NOMO-1 treated with dmso at 0.1 percent for 144 hours (cell line): Measurements from ENCODE around the gene TFDP1.

Experiments used
- DNase-seq: peaks from one replicate; lab custom pipeline; 2025; ENCODE audit not compliant: unreplicated experiment; lab: John Stamatoyannopoulos, UW

Gene TFDP1

GRCh38 chr13:113564331-113565023 lies 20.1 kb upstream of the TFDP1 start:
- no peak for DNase-seq

DNA sequence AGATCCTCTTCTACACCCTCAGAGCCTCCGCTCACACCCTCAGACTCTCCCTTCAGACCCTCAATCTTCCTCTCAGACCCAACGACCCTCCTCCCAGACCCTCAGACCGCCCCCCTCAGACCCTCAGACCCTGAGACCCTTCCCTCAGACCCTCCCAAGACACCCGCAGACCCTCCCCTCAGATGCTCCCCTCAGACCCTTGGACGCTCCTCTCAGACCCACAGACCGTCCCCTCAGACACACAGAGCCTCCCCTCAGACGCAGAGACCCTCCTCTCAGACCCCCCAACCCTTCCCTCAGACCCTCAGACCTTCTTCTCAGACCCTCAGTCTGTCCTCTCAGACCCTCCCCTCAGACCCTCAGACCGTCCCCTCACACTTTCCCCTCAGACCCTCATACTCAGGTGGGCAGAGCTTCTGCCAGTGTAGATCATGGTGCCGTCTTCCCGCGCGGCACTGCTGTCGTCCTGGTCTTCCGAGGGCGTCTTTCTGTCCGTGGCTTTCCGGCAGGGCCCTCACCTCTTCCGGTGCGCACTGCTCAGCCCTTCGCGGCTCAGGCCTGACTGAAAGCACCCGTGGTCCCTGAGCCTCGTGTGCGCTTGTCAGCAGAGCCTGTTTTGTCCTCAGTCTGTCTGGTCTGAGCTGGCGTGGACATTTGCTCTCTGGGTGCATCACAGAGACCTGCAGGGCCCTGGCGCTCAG lies 18.9 kb upstream of the TFDP1 start:
- DNase-seq: no peak

- DNase-seq: no peak
Observed at GRCh38 chr13:113566227-113566561, 18.4 kb upstream of the TFDP1 start.

DNA sequence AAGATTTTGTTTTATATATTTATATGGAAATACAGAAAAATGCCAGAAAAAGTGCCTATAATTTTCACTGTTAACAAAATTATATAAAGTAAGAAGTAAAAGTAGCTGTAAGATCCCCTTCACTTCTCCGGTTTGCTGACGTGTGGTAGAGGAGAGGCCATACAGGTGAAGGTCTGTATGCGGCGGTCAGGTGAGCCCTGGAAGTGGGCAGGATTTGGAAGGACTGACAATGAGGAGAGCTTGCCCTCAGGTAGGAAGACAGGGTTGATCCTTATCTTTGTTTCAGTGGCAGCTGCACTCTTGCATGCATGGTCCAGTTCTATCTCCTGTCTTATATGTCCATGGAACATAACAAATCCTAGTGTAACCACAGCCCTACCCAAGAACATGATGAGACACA lies 16.9 kb upstream of the TFDP1 start:
- no peak for DNase-seq

GRCh38 chr13:113573065-113573464 lies 11.5 kb upstream of the TFDP1 start:
- DNase-seq: no peak

- no peak for DNase-seq
Observed at GRCh38 chr13:113576597-113576996, 8.0 kb upstream of the TFDP1 start.

DNA sequence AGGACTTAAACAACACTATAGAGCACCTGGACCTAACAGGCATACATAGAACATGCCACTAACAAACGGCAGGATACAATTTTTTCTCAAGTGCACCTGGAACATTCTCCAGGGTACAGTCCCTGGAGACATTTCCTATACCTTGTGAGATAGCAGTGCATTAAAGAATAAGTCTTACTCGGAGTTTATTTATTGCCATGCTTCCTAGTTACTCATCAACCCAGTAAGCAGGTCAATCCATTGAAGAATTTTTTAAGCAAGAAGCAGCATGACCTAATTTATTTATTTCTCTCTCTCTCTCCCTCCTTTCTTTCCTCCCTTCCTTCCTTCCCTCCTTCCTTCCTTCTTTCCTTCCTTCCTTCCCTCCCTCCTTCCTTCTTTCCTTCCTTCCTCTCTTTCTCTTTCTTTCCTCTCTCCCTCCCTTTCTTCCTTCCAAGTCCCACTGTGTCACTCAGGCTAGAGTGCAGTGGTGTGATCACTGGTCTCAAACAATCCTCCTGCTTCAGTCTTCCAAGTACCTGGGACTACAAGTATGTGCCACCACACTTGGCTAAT lies 6.6 kb upstream of the TFDP1 start:
- no peak for DNase-seq

DNA sequence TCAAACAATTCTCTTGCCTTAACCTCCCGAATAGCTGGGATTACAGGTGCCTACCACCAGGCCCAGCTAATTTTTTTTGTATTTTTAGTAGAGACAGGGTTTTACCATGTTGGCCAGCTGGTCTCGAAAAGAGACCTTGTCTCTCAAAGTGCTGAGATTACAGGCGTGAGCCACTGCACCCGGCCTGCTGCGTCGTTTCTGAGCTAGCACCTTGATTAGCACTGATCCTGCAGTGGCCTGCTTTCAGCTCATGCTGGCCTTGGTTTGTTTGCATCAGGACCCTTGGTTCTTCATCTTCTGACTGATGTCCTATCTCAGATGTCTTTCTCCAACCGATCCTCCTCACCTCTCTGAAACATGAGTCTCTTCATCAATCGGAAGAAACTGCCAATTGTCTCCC lies 4.9 kb upstream of the TFDP1 start:
- no peak for DNase-seq

GRCh38 chr13:113581871-113582270 lies 2.7 kb upstream of the TFDP1 start:
- no peak for DNase-seq

DNA sequence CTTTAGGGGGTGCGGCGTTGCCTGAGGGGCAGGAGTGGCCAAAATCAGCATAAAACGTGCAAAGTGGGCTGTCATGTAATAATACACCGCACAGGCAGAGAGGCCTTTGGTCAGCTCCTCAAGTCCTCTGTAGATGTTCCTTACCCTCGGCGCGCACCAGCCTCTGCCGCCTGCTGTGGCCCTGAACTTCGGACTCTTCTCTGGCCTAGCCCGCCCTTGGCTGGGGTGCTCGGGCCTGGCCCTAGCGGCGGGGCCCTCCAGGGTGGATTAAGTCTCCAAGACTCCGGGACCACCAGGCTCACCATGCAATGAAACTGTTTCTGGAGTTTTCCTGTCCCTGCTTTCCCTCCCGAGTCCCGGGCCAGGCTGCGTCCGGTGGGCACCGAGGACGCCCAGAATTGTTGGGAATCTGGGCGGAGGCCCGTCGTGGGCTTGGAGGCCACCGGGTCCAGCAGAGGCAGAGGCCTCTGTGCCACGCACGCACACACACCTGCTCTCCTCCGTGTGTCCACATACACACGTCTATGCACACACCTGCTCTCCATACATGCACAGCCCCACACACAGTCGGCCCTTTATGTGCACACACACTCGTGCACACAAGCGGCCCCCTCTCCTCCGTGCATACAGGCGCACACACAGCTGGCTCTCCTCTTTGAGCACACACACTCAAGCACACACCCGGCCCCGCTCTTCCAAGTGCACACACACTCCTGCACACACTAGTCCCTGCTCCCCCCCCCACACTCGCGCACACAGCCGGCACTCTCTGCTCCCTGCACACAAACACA lies 1.5 kb upstream of the TFDP1 start:
- no peak for DNase-seq

DNA sequence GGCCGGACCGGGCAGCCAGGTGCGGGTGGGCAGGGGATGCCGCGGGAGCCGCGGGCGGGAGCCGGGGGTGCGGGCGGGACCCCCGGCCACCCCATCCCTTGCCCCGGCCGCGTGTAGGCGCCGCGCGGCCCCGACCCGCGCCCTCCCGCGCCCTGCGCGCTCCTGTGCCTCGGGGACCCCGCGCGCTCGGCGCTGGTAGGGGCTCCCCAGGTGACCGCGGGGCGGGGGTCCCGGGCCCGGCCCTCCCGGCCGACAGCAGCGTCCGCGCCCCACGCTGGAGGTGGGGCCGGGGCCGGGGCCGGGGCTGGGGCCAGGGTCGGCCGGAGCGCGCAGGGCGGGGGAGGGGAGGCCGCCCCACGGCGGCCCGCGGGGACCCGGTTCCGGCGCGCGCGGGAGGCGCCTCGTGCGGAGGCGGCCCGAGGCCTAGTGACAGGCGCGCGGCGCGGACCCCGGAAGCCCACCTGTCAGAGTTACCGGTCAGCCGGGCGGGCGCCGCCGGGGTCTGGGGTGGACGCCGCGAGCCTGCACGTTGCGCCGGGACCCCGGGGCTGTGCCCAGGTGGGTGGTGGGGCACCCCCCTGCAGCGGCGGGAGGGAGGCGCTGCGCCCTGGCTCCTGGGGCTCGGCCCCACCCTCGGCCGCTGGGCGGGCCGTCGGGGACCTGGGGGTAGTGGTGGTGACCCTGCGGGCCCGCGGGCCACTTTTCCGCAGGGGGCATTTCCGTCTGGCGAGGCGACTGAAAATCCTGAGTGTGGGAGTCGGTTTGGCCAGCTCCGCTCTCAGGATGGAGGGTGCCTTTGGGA lies 518 bp downstream of the TFDP1 start:
- no peak for DNase-seq

GRCh38 chr13:113585896-113586295 lies 1.3 kb downstream of the TFDP1 start:
- no peak for DNase-seq

GRCh38 chr13:113586661-113587479 lies 2.3 kb downstream of the TFDP1 start:
- no peak for DNase-seq

DNA sequence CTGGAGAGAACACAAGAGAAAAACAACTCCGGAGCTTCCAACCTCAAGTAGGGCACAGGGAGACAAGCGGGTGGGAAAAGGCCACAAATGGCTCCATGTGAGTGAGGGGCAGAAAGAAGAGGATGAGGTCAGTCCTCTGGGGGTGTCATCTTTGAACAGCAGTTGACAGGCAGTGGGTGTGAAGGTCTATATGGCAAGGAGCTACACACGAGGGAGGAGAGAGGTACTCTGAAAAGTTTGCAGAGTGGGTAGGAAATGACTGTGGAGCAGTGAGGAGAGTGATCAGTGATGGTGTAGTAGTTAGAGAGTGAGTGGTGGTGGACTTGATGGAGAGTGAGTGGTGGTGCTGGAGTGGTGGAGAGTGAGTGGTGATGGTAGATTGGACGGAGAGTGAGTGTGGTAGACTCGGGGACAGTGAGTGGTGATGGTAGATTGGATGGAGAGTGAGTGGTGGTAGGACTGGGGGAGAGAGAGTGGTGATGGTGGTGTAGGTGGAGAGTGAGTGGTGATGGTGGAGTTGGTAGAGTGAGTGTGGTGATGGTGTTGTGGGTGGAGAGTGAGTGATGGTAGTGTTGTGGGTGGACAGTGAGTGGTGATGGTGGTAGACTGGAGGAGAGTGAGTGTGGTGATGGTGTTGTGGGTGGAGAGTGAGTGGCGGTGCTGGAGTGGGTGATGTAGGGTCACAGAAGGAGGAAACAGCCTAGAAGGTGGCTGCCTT lies 4.0 kb downstream of the TFDP1 start:
- no peak for DNase-seq

GRCh38 chr13:113589251-113589960 lies 4.9 kb downstream of the TFDP1 start:
- DNase-seq: no peak

DNA sequence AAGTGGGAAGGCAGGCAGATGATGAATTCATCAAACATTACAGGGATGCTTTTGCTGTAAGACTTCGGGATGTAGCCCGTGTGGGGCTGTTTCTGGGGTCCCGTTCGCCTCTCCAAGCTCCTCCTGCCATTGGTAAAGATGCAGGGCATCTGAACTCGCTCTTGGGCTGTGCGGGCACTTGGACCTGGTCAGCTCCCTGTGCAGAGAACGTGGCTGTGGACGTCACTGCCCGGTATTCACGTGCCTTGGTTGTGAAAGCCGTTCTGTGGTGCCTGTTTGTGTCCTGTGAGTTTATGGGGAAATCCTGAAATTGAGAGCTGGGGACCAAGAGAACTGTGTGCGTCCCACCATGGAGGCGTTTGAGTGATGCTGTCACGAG lies 5.4 kb downstream of the TFDP1 start:
- DNase-seq: no peak

DNA sequence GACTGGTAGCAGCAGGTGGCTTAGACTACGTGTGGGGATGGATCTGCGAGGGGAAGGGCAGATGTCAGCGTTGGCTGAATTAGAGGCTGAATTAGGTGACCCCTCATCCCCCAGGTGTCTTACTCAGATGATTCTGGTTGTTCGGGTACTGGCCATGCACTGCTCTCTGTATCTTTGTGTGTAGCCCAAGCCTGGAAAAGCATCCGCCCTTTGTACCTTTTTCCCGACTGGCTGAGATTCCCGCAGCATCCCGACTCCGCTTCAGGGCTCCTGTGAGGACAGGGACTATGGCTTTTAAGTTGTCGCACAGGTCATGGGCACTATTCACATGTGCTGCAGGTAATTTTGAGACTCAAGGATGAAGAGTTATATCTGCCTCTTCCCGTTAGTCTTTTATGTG lies 7.2 kb downstream of the TFDP1 start:
- DNase-seq: no peak

DNA sequence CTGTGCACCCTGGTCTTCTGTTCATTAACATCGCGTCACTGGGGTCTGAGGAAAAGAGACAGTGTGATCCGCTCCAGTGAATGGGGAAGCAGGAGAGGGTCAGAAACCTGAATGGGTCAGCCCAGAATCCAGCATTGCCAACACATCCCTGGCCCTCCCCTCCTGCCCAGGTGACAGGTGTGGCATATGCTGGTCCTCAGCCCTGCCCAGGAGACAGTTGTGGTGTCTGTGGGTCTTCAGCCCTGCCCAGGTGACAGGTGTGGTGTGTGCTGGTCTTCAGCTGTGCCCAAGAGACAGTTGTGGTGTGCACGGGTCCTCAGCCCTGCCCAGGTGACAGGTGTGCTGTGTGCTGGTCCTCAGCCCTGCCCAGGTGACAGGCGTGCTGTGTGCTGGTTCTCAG lies 8.0 kb downstream of the TFDP1 start:
- no peak for DNase-seq
